ENCODE results near the gene IQGAP2.
"Not testable (repeated sequence)": the region's sequence is repeated elsewhere in the genome, so short reads cannot be mapped to it uniquely, and the experiment has no call there.

The IQGAP2 gene

GRCh38 chr5:76514292-76514691 lies 111.2 kb downstream of the IQGAP2 start:
- DNase-seq: no peak

DNA sequence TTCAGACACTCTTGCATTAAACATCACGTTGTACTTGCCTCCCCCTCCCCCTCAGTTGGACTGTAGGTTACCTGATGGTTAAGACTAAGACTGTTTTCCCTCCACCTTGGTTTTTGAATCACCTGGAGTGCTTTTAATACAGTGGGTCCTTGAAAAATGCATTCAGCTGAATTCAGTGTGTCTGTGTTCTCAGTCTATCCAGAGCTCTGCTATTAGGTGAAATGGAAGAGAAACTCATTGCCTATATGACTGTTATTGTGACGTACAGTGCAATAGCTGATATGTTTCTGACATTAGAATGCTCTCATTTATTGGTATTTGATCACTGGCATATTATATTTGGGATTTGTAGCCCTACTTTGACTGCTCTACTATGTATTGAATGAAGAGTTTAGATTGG lies 111.6 kb downstream of the IQGAP2 start:
- DNase-seq: no peak

GRCh38 chr5:76517334-76517733 lies 114.2 kb downstream of the IQGAP2 start:
- no peak for DNase-seq

GRCh38 chr5:76518246-76518645 lies 115.2 kb downstream of the IQGAP2 start:
- DNase-seq: not testable (repeated sequence)

- DNase-seq: no peak
Observed at GRCh38 chr5:76521240-76521758, 118.2 kb downstream of the IQGAP2 start.

- DNase-seq: no peak
Observed at GRCh38 chr5:76522103-76522935, 119.2 kb downstream of the IQGAP2 start.

GRCh38 chr5:76524101-76524835 lies 121.2 kb downstream of the IQGAP2 start:
- no peak for DNase-seq

DNA sequence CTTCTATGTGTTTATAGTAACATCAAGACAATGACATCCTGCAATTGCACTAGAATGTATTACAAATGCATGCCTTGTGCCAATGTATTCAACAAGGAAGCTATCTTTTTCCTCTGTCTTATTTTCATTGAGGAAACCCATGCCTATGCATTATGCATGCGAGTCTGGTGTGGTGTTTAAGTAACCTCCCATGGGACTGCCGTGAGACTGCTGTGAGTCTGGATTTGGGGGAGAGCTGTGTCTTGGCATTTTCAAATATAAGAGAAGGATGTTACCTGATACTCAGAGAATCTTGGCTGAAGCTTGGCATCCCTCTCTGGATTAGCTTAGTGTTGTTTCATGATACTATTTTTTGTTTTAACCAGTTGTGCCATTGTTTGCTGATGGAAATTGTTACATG lies 121.8 kb downstream of the IQGAP2 start:
- no peak for DNase-seq

- DNase-seq: no peak
Observed at GRCh38 chr5:76525956-76526355, 122.9 kb downstream of the IQGAP2 start.

DNA sequence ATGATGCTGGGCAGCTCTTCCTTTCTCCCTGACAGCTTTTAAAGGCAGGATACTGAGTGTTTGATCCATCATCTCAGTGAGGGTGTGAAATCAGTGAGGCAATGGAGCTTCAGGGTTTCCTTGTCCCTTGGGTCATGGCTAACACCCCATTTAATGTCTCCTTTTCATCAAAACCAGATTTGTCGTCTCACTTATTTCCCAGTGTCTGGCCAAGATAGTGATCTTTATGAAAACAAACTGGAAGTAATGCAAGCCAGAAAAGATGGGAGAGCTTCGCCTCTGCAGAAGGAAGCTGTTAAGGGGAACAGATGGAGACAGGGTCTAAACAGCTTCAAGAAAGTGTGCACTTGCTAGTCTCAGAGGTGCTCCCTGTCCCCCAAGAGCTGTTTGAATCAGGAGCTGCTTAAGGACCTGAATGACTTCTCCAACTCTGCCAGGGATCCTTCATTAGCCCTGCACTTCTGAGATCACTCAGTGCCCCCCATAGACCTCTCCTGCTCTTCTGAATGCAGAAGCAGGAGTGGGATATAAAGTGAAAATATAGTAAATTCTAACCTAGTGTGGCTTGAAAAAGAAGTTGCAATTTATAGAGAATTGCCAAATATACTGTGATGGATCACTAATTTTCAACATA lies 124.0 kb downstream of the IQGAP2 start:
- DNase-seq: no peak

GRCh38 chr5:76527685-76528161 lies 124.6 kb downstream of the IQGAP2 start:
- no peak for DNase-seq

GRCh38 chr5:76528547-76529331 lies 125.7 kb downstream of the IQGAP2 start:
- no peak for DNase-seq

- DNase-seq: no peak
Observed at GRCh38 chr5:76529464-76530344, 126.6 kb downstream of the IQGAP2 start.

DNA sequence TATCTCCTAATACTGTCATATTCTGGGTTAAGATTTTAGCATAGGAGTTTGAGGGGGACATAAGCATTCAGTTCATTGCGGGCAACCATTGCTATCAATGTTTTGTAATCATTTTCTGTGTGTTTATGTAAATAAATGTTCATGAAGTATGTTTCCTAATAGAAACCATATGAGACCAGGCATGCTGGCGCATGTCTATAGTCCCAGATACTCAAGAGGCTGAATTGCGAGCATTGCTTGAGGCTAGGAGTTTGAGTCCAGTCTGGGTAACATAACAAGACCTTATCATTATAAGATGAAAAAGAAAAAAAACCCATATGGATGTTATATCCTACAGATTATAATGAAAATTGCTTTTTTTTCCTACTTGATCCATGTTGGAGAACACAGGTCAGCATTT lies 129.0 kb downstream of the IQGAP2 start:
- no peak for DNase-seq

GRCh38 chr5:76532973-76533372 lies 129.9 kb downstream of the IQGAP2 start:
- DNase-seq: no peak

DNA sequence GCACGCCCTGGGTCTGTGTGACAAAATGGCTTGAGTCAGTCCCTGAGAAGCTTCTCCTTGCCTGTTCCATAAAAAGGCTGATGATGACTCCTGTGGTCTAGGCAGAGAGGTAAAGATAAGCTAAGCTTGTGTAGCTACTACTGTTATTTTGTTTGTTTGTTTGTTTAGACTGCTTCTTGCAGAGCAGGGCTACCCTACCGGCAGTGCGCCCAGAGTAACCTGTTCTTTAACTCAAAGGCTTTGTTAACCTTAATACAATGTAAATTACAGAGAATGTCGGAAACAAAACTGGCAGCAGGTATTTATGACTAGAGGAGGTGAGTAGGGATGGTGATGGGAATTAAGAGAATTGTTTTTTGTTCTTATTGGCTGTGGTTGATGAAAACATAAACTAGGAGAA lies 132.5 kb downstream of the IQGAP2 start:
- no peak for DNase-seq

- DNase-seq: no peak
Observed at GRCh38 chr5:76537073-76537543, 134.0 kb downstream of the IQGAP2 start.

- DNase-seq: no peak
Observed at GRCh38 chr5:76542241-76542640, 139.2 kb downstream of the IQGAP2 start.

DNA sequence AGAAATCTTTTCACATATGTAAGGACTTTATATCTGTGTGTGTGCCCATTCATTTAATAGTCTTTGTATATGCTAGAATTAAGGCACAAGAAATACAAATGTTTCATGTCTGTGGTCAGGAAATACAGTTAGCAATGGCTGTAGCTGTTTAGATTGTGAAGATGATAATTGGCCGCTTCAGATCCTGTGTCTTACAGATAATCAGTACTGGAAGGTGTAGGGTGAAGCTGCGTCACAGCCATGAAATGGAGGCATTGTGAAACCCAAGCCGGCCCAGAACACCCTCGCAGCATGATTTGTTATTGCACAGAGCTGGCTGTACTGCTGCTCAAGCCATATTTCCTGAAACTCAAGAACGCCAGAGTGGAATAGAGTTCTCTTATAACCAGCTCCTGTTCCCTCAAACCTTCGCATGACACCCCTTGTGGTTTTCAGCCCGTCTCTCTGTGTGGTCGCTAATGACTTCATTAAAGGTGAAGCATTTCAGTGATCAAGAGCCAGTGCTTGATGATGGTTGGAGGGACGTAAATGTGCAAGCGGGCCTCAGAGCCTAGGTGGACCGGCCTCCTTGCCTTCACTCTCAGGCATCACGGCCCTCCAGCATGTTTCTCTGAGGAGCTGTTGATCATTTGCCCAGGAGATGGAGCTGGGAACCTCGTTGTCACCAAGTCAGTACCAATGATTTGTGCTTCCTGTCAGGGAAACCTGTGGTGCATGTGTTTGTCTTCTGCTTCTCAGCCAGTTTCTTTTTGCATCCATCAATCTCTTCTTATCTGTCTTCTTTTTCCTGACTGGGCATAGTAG lies 140.0 kb downstream of the IQGAP2 start:
- no peak for DNase-seq

- DNase-seq: no peak
Observed at GRCh38 chr5:76544268-76544926, 141.3 kb downstream of the IQGAP2 start.

All from NCI-H2029 treated with DMSO at 0.1 percent for 48 hours (cell line).